Common myeloid progenitor, CD34-positive (primary cell): ENCODE measurements around the gene LHFPL4.
A peak's percentile ranks its signal among the peaks of the same experiment; 100 is the strongest.
"Not testable (repeated sequence)": the region's sequence is repeated elsewhere in the genome, so short reads cannot be mapped to it uniquely, and the experiment has no call there.

ENCODE experiments used
- CTCF ChIA-PET: fragments of 350-600 bp; sonication (Branson Sonifier 250); formaldehyde crosslinking; loops from one replicate; lab custom pipeline; 2021; ENCODE audit warnings: antibody characterized with exemption; lab: Charles Lee
- POLR2A ChIA-PET: fragments of 350-600 bp; sonication (Branson Sonifier 250); formaldehyde crosslinking; loops from one replicate; lab custom pipeline; 2021; ENCODE audit warnings: antibody characterized with exemption; lab: Charles Lee
- DNase-seq, 3 donors: peaks; one replicate each; pipeline versions ENCODE4 v3.0.0 to v3.0.0-alpha.2; 2013
- H3K27ac ChIP-seq, 2 experiments: 1 replicate in 1 of 2; 2 replicates in 1 of 2; pipeline ENCODE4 v1.7.0; 2013; ENCODE audit warnings: inconsistent platforms in 2 of 2, low read length in 2 of 2, mild to moderate bottlenecking in 2 of 2, low read depth in 1 of 2, moderate library complexity in 1 of 2; ENCODE audit not compliant: severe bottlenecking in 2 of 2, insufficient read depth in 1 of 2, poor library complexity in 1 of 2
- H3K27me3 ChIP-seq, 5 experiments: replicated peaks in 2 of 5; 1 replicate in 3 of 5; 2 replicates in 2 of 5; pipeline versions ENCODE4 v1.6.1 to v1.7.0; 2013; ENCODE audit warnings: low read length in 4 of 5, mild to moderate bottlenecking in 2 of 5, moderate library complexity in 2 of 5, inconsistent platforms in 1 of 5; ENCODE audit not compliant: insufficient read depth in 5 of 5, control insufficient read depth in 4 of 5
- H3K36me3 ChIP-seq, 4 experiments: 1 replicate in 2 of 4; 2 replicates in 2 of 4; pipeline versions ENCODE4 v1.6.1 to v1.7.0; 2013; ENCODE audit warnings: low read length in 3 of 4, control low read depth in 1 of 4, mild to moderate bottlenecking in 1 of 4; ENCODE audit not compliant: control insufficient read depth in 4 of 4, insufficient read depth in 4 of 4
- H3K4me1 ChIP-seq, 4 experiments: 1 replicate in 3 of 4; 2 replicates in 1 of 4; pipeline versions ENCODE4 v1.6.1 to v1.7.1; 2013; ENCODE audit warnings: low read length in 3 of 4, mild to moderate bottlenecking in 3 of 4, control low read depth in 1 of 4, inconsistent platforms in 1 of 4, moderate library complexity in 1 of 4; ENCODE audit not compliant: control insufficient read depth in 4 of 4, insufficient read depth in 4 of 4; ENCODE audit errors: control extremely low read depth in 1 of 4
- H3K4me3 ChIP-seq, 7 experiments: 1 replicate in 4 of 7; 2 replicates in 3 of 7; pipeline versions ENCODE4 v1.5.1 to v1.7.0; 2013; ENCODE audit warnings: mild to moderate bottlenecking in 7 of 7, low read length in 6 of 7, moderate library complexity in 6 of 7, inconsistent platforms in 2 of 7, low read depth in 2 of 7, control low read depth in 1 of 7; ENCODE audit not compliant: insufficient read depth in 4 of 7, control insufficient read depth in 1 of 7; ENCODE audit errors: extremely low read depth in 1 of 7
- H3K9me3 ChIP-seq, 5 experiments: 1 replicate in 4 of 5; 2 replicates in 1 of 5; pipeline versions ENCODE4 v1.6.1 to v1.7.1; 2013; ENCODE audit warnings: low read length in 4 of 5, mild to moderate bottlenecking in 2 of 5, inconsistent platforms in 1 of 5, low read depth in 1 of 5, moderate library complexity in 1 of 5; ENCODE audit not compliant: control insufficient read depth in 4 of 5, insufficient read depth in 2 of 5; ENCODE audit errors: control extremely low read depth in 1 of 5
- WGBS: methylation state at CpG from one replicate; pipeline ENCODE4 v1.1.5; 2013; ENCODE audit not compliant: insufficient coverage; 5-methylcytosine and 5-hydroxymethylcytosine counted together

The LHFPL4 gene

DNA sequence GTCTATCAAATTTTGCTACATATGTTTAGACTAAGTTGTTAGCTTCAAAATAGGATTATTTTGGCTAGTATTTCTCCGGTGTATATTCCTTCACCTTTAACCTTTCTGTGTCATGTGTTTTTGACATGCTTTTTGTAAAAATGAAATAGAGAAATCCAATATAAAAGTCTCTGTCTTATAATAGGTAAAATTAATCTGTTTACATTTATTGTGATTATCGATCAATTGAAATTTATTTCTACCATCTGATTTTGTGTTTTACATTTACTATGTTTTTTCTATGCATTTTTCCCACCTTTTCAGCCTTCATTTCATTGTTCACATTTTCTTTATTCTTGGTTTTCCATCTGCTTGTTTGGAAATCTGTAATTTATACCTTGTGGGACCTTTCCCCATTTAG is 11.7 kb upstream of the LHFPL4 start:
- H3K9me3 ChIP-seq = peaks cover 0 to 6% (median 2%) of the 10 kb centered on the region in 5 experiments
- DNase-seq = no peak
- POLR2A ChIA-PET = no interaction called here
- H3K4me1 ChIP-seq = no peaks in the 10 kb centered on the region
- H3K27me3 ChIP-seq = peaks cover 0 to 6% (median 0%) of the 10 kb centered on the region in 5 experiments
- H3K4me3 ChIP-seq = no peak overlapping the region
- H3K27ac ChIP-seq = no peak overlapping the region
- H3K36me3 ChIP-seq = no peaks in the 10 kb centered on the region
- WGBS = no CpG with 5 or more reads among the region's 2 CpGs
- CTCF ChIA-PET = no interaction called here

DNA sequence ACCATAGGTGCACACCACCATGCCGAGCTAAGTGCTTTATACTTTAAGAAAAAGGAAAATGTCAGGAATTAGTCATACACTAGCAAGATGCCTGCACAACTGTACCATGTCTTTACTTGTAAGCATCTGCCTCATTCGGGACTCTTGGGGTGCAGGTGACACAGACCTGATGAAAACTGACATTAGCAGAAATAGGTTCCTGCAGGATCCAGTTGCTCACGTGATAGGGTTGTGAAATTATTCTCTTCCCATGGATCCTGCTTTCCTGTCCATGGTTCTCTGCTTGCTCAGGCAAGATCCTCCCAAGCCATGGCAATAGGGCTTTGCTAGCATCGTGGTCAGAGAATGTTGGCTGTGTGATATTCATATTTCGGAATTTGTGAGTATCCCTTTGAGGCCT is 10.2 kb upstream of the LHFPL4 start:
- Histone ChIP-seq H3K27ac (no peak overlapping the region), H3K9me3 (peaks cover 0 to 6% (median 2%) of the 10 kb centered on the region in 5 experiments), H3K4me3 (no peak overlapping the region), H3K27me3 (peaks cover 0 to 5% (median 0%) of the 10 kb centered on the region in 5 experiments), H3K36me3 (no peaks in the 10 kb centered on the region), H3K4me1 (no peaks in the 10 kb centered on the region)
- CTCF ChIA-PET = no interaction called here
- POLR2A ChIA-PET = no interaction called here
- 100% methylated on average over 1 of the region's 5 CpGs for WGBS
- no peak for DNase-seq

- H3K4me3 ChIP-seq, CTCF ChIA-PET, H3K27ac ChIP-seq, H3K36me3 ChIP-seq, H3K4me1 ChIP-seq, DNase-seq, H3K9me3 ChIP-seq, POLR2A ChIA-PET: not testable (repeated sequence)
- WGBS = 100% methylated on average over 3 of the region's 24 CpGs
- peaks cover 0 to 20% (median 6%) of the 10 kb centered on the region in 5 experiments for H3K27me3 ChIP-seq
Observed at GRCh38 chr3:9560056-9560455, 6.4 kb upstream of the LHFPL4 start.

- DNase-seq = no peak
- H3K4me1 ChIP-seq = peaks cover 0 to 1% (median 0%) of the 10 kb centered on the region in 4 experiments
- CTCF ChIA-PET = no interaction called here
- peaks cover 0 to 62% (median 23%) of the 10 kb centered on the region in 5 experiments for H3K27me3 ChIP-seq
- no peak overlapping the region for H3K4me3 ChIP-seq
- WGBS = 33% methylated on average over 11 of the region's 12 CpGs
- H3K9me3 ChIP-seq = peaks cover 0 to 2% (median 0%) of the 10 kb centered on the region in 5 experiments
- H3K36me3 ChIP-seq = no peaks in the 10 kb centered on the region
- H3K27ac ChIP-seq = no peak overlapping the region
- POLR2A ChIA-PET = no interaction called here
Observed at GRCh38 chr3:9553948-9554513, 409 bp upstream of the LHFPL4 start.

- H3K27me3 ChIP-seq = peaks cover 0 to 59% (median 23%) of the 10 kb centered on the region in 5 experiments
- peaks cover 0 to 1% (median 0%) of the 10 kb centered on the region in 4 experiments for H3K4me1 ChIP-seq
- CTCF ChIA-PET = no interaction called here
- DNase-seq = peak; percentile 43 to 84 (median 84)
- POLR2A ChIA-PET = no interaction called here
- no peak overlapping the region for H3K4me3 ChIP-seq
- WGBS = 7% methylated on average over 39 of the region's 57 CpGs
- peaks cover 0 to 2% (median 0%) of the 10 kb centered on the region in 5 experiments for H3K9me3 ChIP-seq
- H3K27ac ChIP-seq = no peak overlapping the region
- H3K36me3 ChIP-seq = no peaks in the 10 kb centered on the region
Observed at GRCh38 chr3:9552252-9552999, 1.2 kb downstream of the LHFPL4 start.

DNA sequence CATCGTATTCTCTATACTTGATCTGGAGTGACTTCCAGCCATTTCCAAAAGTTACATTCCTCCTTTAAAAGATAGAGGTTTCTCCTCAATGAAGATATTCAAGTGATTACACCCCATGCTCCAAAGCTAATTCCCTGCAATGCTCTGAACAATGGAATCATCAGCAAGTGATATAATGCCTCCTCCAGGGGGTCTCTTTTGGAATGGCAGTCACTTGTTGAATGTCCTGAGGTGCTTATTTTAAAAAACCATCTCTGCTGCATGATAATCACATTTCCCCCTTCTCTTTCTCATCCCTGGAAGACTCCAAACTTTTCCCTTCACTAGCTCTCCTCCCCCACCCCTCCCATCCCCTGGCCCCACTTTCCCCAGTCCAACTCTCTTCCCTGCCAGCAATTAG is 2.6 kb downstream of the LHFPL4 start:
- Histone ChIP-seq H3K4me1 (peaks cover 0 to 1% (median 0%) of the 10 kb centered on the region in 4 experiments), H3K9me3 (peaks cover 0 to 2% (median 0%) of the 10 kb centered on the region in 5 experiments), H3K36me3 (no peaks in the 10 kb centered on the region), H3K27ac (no peak overlapping the region), H3K4me3 (no peak overlapping the region), H3K27me3 (peaks cover 0 to 54% (median 23%) of the 10 kb centered on the region in 5 experiments)
- CTCF ChIA-PET = no interaction called here
- POLR2A ChIA-PET = no interaction called here
- 44% methylated on average over 1 of the region's 1 CpG for WGBS
- no peak for DNase-seq

GRCh38 chr3:9549600-9549999 is 4.0 kb downstream of the LHFPL4 start:
- H3K4me3 ChIP-seq = no peak overlapping the region
- WGBS = 86% methylated on average over 1 of the region's 2 CpGs
- POLR2A ChIA-PET = no interaction called here
- H3K4me1 ChIP-seq = peaks cover 0 to 1% (median 0%) of the 10 kb centered on the region in 4 experiments
- H3K9me3 ChIP-seq = peaks cover 0 to 2% (median 0%) of the 10 kb centered on the region in 5 experiments
- H3K27ac ChIP-seq = no peak overlapping the region
- peaks cover 0 to 40% (median 18%) of the 10 kb centered on the region in 5 experiments for H3K27me3 ChIP-seq
- CTCF ChIA-PET = no interaction called here
- DNase-seq = no peak
- H3K36me3 ChIP-seq = no peaks in the 10 kb centered on the region
